HL-60 (cell line): ENCODE data around the gene PRDM16.

Source experiments
- DNase-seq, 2 experiments: peaks; one replicate each; pipeline ENCODE4 v3.0.0-alpha.2; 2010 to 2020; ENCODE audit warnings: low read depth in 1 of 2, low spot score in 1 of 2
- H3K27ac ChIP-seq: fragments of 250-450 bp; sonication (Bioruptor Pico); replicated peaks from 2 replicates; pipeline ENCODE4 v1.5.1; 2020; ENCODE audit warnings: mild to moderate bottlenecking, moderate library complexity
- H3K27me3 ChIP-seq: fragments of 250-450 bp; sonication (Bioruptor Pico); 2 replicates; pipeline ENCODE4 v1.5.1; 2021; ENCODE audit warnings: mild to moderate bottlenecking, moderate library complexity; ENCODE audit not compliant: insufficient read depth, poor library complexity, severe bottlenecking
- H3K4me3 ChIP-seq: replicated peaks from 2 replicates; pipeline ENCODE4 v1.5.1; 2011; ENCODE audit warnings: mild to moderate bottlenecking, control low read depth, low read length; ENCODE audit not compliant: insufficient read depth
- GABPA ChIP-seq: IDR thresholded peaks from 2 replicates; pipeline ENCODE4 v1.6.1; 2012; ENCODE audit warnings: low read depth
- POLR2AphosphoS5 ChIP-seq: IDR thresholded peaks from 2 replicates; pipeline ENCODE4 v1.6.1; 2012; ENCODE audit warnings: low read depth
- SPI1 ChIP-seq: IDR thresholded peaks from 2 replicates; pipeline ENCODE4 v1.6.1; 2012; ENCODE audit warnings: low read depth, mild to moderate bottlenecking, borderline replicate concordance
- TF ChIP-seq, protein P1 (sequence below): IDR thresholded peaks from 2 replicates; pipeline ENCODE4 v1.6.1; 2012; ENCODE audit warnings: low read depth; ENCODE audit not compliant: insufficient replicate concordance
- TF ChIP-seq, protein P2 (sequence below): IDR thresholded peaks from one replicate; pipeline ENCODE4 v1.5.1; 2011; ENCODE audit warnings: low read length, control low read depth, inconsistent platforms; ENCODE audit not compliant: insufficient read depth

PRDM16 gene

DNA sequence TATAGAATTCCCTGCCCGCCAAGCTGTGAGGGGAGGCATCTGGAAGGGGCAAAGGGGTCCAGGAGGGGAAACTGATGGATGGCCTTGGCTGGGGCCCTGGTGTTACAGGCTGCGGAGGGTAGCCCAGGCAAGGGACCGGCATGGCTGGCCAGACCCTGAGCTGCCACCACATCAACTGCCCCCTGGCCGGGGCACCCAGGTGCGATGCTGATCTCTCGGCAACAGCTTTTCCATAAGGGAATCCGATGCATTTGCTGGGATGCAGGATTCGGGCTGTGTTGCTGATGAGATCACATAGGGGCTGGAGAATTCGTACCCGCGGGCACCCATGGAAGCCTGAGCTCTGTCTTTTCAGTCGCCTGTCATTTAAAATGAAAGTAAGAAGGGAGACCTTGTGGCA is 73.7 kb downstream of the PRDM16 start:
- Histone ChIP-seq H3K27me3 (no peaks in the 10 kb centered on the region), H3K4me3 (no peak overlapping the region), H3K27ac (no peak overlapping the region)
- no peak for DNase-seq
- TF ChIP-seq, protein P1, sequence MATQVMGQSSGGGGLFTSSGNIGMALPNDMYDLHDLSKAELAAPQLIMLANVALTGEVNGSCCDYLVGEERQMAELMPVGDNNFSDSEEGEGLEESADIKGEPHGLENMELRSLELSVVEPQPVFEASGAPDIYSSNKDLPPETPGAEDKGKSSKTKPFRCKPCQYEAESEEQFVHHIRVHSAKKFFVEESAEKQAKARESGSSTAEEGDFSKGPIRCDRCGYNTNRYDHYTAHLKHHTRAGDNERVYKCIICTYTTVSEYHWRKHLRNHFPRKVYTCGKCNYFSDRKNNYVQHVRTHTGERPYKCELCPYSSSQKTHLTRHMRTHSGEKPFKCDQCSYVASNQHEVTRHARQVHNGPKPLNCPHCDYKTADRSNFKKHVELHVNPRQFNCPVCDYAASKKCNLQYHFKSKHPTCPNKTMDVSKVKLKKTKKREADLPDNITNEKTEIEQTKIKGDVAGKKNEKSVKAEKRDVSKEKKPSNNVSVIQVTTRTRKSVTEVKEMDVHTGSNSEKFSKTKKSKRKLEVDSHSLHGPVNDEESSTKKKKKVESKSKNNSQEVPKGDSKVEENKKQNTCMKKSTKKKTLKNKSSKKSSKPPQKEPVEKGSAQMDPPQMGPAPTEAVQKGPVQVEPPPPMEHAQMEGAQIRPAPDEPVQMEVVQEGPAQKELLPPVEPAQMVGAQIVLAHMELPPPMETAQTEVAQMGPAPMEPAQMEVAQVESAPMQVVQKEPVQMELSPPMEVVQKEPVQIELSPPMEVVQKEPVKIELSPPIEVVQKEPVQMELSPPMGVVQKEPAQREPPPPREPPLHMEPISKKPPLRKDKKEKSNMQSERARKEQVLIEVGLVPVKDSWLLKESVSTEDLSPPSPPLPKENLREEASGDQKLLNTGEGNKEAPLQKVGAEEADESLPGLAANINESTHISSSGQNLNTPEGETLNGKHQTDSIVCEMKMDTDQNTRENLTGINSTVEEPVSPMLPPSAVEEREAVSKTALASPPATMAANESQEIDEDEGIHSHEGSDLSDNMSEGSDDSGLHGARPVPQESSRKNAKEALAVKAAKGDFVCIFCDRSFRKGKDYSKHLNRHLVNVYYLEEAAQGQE, result no peak
- TF ChIP-seq POLR2AphosphoS5 (no peak), SPI1 (no peak), GABPA (no peak)
- TF ChIP-seq, protein P2, sequence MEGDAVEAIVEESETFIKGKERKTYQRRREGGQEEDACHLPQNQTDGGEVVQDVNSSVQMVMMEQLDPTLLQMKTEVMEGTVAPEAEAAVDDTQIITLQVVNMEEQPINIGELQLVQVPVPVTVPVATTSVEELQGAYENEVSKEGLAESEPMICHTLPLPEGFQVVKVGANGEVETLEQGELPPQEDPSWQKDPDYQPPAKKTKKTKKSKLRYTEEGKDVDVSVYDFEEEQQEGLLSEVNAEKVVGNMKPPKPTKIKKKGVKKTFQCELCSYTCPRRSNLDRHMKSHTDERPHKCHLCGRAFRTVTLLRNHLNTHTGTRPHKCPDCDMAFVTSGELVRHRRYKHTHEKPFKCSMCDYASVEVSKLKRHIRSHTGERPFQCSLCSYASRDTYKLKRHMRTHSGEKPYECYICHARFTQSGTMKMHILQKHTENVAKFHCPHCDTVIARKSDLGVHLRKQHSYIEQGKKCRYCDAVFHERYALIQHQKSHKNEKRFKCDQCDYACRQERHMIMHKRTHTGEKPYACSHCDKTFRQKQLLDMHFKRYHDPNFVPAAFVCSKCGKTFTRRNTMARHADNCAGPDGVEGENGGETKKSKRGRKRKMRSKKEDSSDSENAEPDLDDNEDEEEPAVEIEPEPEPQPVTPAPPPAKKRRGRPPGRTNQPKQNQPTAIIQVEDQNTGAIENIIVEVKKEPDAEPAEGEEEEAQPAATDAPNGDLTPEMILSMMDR, result no peak

DNA sequence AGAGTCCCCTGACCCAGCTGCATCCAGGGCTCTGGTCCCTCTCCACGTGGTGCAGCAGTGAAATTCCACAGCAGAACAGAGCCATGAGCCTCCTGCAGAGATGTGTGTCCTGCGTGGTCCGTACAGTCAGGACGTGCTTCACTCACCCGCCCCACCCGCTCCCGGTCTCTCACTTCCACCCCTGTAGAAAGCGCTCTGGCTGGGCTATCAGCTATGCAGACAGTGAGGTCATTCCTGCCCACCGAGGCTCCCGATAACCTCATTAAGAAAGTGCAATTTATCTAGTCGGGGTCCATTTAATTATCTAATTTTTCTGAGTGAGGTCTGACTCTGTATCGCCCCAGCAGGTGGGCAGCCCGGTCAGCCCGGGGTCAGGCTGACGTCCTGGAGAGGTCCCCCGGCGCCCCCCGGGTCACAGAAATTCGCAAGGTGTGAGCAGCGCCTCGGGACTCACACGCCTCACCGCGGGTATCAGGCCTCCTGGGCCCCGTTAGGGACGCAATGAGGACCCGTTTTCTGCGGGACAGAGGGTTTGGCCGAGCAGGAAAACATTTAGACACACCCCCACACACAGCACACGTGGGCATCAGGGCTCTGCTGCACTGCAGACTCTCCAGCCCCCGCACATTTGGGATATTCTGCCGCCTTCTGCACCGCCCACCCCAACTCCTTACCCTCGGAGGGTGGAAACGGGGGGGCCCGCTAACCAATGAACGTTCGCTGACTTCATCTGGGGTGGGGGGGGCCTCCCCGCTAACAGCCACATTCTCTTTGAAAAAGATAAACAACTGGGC is 76.7 kb downstream of the PRDM16 start:
- TF ChIP-seq, protein P2, result no peak
- TF ChIP-seq SPI1 (no peak), GABPA (no peak), POLR2AphosphoS5 (no peak)
- TF ChIP-seq, protein P1, result no peak
- Histone ChIP-seq H3K27me3 (no peaks in the 10 kb centered on the region), H3K27ac (no peak overlapping the region), H3K4me3 (no peak overlapping the region)
- no peak for DNase-seq

- no peak overlapping the region for H3K4me3 ChIP-seq
- DNase-seq, result no peak
- H3K27ac ChIP-seq, result no peak overlapping the region
- no peak for TF ChIP-seq SPI1
- no peak for TF ChIP-seq POLR2AphosphoS5
- TF ChIP-seq GABPA, result no peak
- TF ChIP-seq, protein P2, result no peak
- TF ChIP-seq, protein P1, result no peak
- H3K27me3 ChIP-seq, result no peaks in the 10 kb centered on the region
Measured at GRCh38 chr1:3146458-3146857, 77.5 kb downstream of the PRDM16 start.
